ENCODE data around the gene FOXN3.
"Not testable (repeated sequence)": the region's sequence is repeated elsewhere in the genome, so short reads cannot be mapped to it uniquely, and the experiment has no call there.

The FOXN3 gene

GRCh38 chr14:89252887-89253532 lies 164.0 kb downstream of the FOXN3 start:
- no peak for TF ChIP-seq JUND (IDR thresholded peaks at IDR 0.05; ENCODE audit: low read depth)
- peak in 1 of 2 experiments; percentile 20 for DNase-seq (ENCODE audit: low read depth in 1 of 2, low spot score in 1 of 2)
- in situ Hi-C loops (cut with HindIII; ENCODE audit: low pct_unique_long_range_greater_than_20kb, low sequenced_read_pairs) = no loop called here

DNA sequence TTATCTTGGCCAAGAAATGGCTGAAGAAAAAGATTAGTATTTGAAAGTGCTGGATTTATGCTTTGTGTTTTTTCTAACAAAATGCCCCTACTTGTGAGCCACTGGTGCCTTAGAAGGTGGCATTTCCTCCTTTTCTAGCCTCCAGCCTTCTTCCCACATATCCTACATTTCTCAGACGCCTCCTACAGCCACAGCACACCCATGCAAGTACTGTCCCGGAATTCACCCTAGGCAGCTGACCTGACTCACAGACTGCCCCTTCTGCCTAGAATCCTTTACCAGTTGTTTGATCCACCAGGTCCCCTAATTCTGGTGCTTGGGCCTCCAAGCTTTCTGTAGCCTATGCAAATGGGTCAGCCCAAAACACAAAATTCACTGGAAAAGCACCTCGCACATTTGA lies 166.0 kb downstream of the FOXN3 start:
- peak in 1 of 2 experiments; percentile 10 for DNase-seq (ENCODE audit: low read depth in 1 of 2, low spot score in 1 of 2)
- TF ChIP-seq JUND (IDR thresholded peaks at IDR 0.05; ENCODE audit: low read depth) = no peak
- in situ Hi-C loops (cut with HindIII; ENCODE audit: low pct_unique_long_range_greater_than_20kb, low sequenced_read_pairs) = no loop called here

- in situ Hi-C loops (cut with HindIII; ENCODE audit: low pct_unique_long_range_greater_than_20kb, low sequenced_read_pairs) = not testable (repeated sequence)
These were observed 166.4 kb downstream of the FOXN3 start for GRCh38 chr14:89250655-89250975.

DNA sequence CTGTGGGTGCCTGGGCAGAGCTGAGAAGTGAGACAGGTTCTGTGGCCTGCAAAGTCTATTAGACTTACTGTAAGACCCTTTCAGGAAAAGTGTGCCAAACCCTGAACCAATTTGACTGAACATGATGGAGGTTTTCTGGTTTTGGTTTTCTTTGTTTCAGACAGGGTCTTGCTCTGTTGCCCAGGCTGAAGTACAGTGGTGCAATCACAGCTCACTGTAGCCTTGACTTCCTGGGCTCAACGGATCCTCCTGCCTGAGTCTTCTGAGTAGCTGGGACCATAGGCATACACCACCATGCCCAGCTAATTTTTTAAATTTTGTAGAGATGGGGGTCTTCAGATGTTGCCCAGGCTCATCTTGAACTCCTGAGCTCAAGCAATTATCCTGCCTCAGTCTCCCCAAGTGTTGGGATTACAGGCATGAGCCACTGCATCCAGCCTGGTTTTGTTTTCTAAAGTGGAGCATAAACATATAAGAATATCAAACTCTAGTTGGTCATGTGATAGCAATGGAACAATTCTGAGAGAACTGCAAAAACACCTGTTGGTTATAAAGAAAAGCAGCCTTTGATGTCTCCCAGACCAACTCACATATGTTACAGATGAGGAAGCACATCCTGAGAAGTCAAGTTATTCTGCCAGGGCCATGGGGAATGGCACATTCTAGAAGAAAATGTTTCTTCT lies 166.9 kb downstream of the FOXN3 start:
- DNase-seq (ENCODE audit: low read depth in 1 of 2, low spot score in 1 of 2) = no peak
- in situ Hi-C loops (cut with HindIII; ENCODE audit: low pct_unique_long_range_greater_than_20kb, low sequenced_read_pairs) = no loop called here
- no peak for TF ChIP-seq JUND (IDR thresholded peaks at IDR 0.05; ENCODE audit: low read depth)

More at GRCh38 chr14:89250655-89250975, 166.4 kb downstream of the FOXN3 start:
- not testable (repeated sequence) for DNase-seq (ENCODE audit: low read depth in 1 of 2, low spot score in 1 of 2)

DNA sequence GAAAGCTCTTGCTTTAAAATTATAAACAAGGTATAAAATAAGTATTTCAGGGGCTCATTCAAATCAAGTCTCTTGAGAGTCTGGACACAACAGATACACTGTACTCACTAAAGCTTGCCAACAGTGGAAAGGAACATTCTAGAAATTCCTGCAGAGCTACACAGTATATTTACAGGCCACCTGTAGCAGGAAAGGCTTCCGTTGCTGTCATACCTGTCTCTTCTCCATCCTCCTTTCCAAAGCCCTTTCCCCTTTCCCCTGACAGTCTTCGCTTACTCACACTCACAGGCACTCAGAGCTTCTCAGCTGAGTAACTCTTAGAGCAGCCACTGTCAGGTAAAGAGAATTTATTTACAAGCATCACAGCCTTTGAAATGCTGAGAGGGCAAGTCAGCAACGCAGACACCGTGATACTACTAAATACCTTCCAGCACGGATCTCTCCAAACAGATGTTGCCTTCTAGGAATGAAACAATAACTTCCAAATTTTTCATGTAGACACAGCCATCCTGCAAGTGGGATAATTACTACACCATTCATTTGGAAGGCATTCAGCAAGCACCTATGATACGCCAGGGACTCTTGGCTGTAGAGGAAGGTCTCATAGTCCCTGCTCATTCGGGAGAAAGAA lies 167.9 kb downstream of the FOXN3 start:
- no peak for DNase-seq (ENCODE audit: low read depth in 1 of 2, low spot score in 1 of 2)
- in situ Hi-C loops (cut with HindIII; ENCODE audit: low pct_unique_long_range_greater_than_20kb, low sequenced_read_pairs) = no loop called here
- no peak for TF ChIP-seq JUND (IDR thresholded peaks at IDR 0.05; ENCODE audit: low read depth)

- in situ Hi-C loops (cut with HindIII; ENCODE audit: low pct_unique_long_range_greater_than_20kb, low sequenced_read_pairs) = no loop called here
- no peak for DNase-seq (ENCODE audit: low read depth in 1 of 2, low spot score in 1 of 2)
- TF ChIP-seq JUND (IDR thresholded peaks at IDR 0.05; ENCODE audit: low read depth) = no peak
These were observed 168.5 kb downstream of the FOXN3 start for GRCh38 chr14:89248411-89249064.

GRCh38 chr14:89247457-89248122 lies 169.4 kb downstream of the FOXN3 start:
- no peak for DNase-seq (ENCODE audit: low read depth in 1 of 2, low spot score in 1 of 2)
- in situ Hi-C loops (cut with HindIII; ENCODE audit: low pct_unique_long_range_greater_than_20kb, low sequenced_read_pairs) = no loop called here

DNA sequence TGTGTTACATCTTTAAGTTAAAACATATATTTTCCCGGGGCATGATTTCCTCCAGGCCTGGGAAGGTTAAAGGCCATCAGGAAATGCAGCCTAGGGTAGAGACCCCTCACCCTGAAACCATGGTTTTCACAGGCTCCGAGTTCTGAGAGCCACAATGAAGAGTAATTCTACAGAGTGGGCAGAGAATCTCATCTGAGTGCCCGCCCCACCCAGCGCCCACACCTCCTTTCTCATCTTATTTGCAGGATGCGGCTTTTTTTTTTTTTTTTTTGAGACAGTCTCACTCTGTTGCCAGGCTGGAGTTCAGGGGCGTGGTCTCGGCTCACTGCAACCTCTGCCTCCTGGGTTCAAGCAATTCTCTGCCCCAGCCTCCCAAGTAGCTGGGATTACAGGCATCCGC lies 170.7 kb downstream of the FOXN3 start:
- DNase-seq (ENCODE audit: low read depth in 1 of 2, low spot score in 1 of 2) = no peak
- in situ Hi-C loops (cut with HindIII; ENCODE audit: low pct_unique_long_range_greater_than_20kb, low sequenced_read_pairs) = no loop called here
- TF ChIP-seq JUND (IDR thresholded peaks at IDR 0.05; ENCODE audit: low read depth) = no peak

More at GRCh38 chr14:89247457-89248122, 169.4 kb downstream of the FOXN3 start:
- no peak for TF ChIP-seq JUND (IDR thresholded peaks at IDR 0.05; ENCODE audit: low read depth)

GRCh38 chr14:89245802-89246201 lies 171.2 kb downstream of the FOXN3 start:
- TF ChIP-seq JUND (IDR thresholded peaks at IDR 0.05; ENCODE audit: low read depth) = no peak
- in situ Hi-C loops (cut with HindIII; ENCODE audit: low pct_unique_long_range_greater_than_20kb, low sequenced_read_pairs) = no loop called here
- DNase-seq (ENCODE audit: low read depth in 1 of 2, low spot score in 1 of 2) = no peak

DNA sequence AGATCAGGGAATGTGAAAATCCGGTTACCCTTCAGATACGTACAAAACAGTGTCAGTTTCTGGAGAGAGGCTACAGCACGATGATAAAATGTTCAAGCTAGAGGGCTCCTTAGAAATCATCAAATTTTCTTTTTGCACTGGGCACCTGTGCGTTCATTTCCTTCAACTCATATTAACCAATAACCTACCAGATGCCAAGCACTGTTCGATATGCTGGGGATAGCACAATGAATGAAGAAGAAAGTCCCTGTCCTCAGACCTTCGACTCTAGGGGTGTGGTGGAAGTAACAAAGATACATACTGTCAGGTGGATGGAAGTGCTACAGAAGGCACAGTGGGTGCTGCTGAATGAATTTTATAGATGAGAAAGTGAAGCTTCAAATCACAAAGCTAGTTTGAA lies 172.3 kb downstream of the FOXN3 start:
- no peak for TF ChIP-seq JUND (IDR thresholded peaks at IDR 0.05; ENCODE audit: low read depth)
- no peak for DNase-seq (ENCODE audit: low read depth in 1 of 2, low spot score in 1 of 2)
- in situ Hi-C loops (cut with HindIII; ENCODE audit: low pct_unique_long_range_greater_than_20kb, low sequenced_read_pairs) = no loop called here

DNA sequence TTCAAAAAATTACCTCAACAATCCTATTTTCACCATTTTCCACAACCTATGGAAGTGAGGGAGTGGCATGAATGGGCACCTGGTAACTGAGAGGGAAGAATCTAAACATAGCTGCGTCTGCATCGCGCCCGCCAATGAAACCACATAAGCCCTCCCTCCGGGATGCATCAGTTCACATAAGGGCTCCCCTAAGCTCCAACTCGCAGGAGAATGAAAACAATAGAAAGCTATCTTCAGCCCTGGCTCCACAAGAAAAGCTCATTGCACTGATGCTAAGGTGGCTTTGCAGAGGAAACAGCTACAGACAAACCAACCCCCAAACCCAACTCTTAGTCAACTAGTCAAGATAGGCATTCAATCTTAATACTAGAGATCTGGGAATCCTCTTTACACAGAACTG lies 173.3 kb downstream of the FOXN3 start:
- DNase-seq (ENCODE audit: low read depth in 1 of 2, low spot score in 1 of 2) = no peak
- in situ Hi-C loops (cut with HindIII; ENCODE audit: low pct_unique_long_range_greater_than_20kb, low sequenced_read_pairs) = no loop called here
- no peak for TF ChIP-seq JUND (IDR thresholded peaks at IDR 0.05; ENCODE audit: low read depth)

DNA sequence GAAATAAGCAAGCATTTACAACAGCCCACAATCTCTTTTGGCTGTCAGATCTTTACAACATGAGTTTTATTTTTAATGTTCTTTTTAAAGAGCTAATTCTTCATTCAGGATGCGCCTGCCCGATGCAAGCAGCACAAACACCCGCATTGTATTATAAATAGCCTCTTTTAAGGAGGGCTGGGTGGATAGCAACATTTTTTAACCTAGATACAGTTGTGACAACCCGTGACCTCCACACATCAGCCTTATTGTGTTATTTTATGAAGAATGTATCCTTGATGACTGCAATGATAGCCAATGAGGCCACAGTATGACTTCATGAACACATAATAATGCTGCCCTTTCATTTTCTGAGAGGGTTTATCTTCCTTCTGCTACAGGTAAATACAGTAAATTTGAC lies 173.7 kb downstream of the FOXN3 start:
- DNase-seq (ENCODE audit: low read depth in 1 of 2, low spot score in 1 of 2) = no peak
- TF ChIP-seq JUND (IDR thresholded peaks at IDR 0.05; ENCODE audit: low read depth) = no peak
- in situ Hi-C loops (cut with HindIII; ENCODE audit: low pct_unique_long_range_greater_than_20kb, low sequenced_read_pairs) = no loop called here

Data from T47D (cell line).